Activated T-helper 17 cell treated with anti-CD3 and anti-CD28 coated beads, Interleukin-2, amount 50 U/mL, for 72 hours (primary cell): ENCODE results near the gene PPFIA1. TPM values are rescaled to one million over a fixed set of nuclear protein-coding genes. Genes with fewer than 3 reads are reported as not detected.
A peak's percentile ranks its signal among the peaks of the same experiment; 100 is the strongest.
"Not testable (repeated sequence)": the region's sequence is repeated elsewhere in the genome, so short reads cannot be mapped to it uniquely, and the experiment has no call there.

Experiments
- ATAC-seq: fragments of 150-1000 bp; cut with Tn5 transposase; replicated peaks from 2 replicates; pipeline ENCODE4 v1.10.0; 2021; ENCODE audit warnings: mild to moderate bottlenecking, moderate library complexity
- H3K27ac Mint-ChIP-seq: one replicate; pipeline ENCODE4 v1.8.0; 2022; ENCODE audit warnings: mixed read lengths
- H3K27me3 Mint-ChIP-seq: one replicate; pipeline ENCODE4 v1.8.0; 2022; ENCODE audit warnings: mixed read lengths
- H3K36me3 Mint-ChIP-seq: one replicate; pipeline ENCODE4 v1.8.0; 2022; ENCODE audit warnings: low read depth, mild to moderate bottlenecking, mixed read lengths
- H3K4me1 Mint-ChIP-seq: one replicate; pipeline ENCODE4 v1.8.0; 2022; ENCODE audit warnings: mixed read lengths
- H3K4me3 Mint-ChIP-seq: one replicate; pipeline ENCODE4 v1.8.0; 2022; ENCODE audit warnings: mild to moderate bottlenecking, mixed read lengths
- H3K9me3 Mint-ChIP-seq: one replicate; pipeline ENCODE4 v1.8.0; 2022; ENCODE audit warnings: mixed read lengths
- total RNA-seq, 2 donors: library from RNA; stranded (reverse); gene quantifications; one replicate each; pipeline ENCODE4 v1.2.3, GENCODE V29; 2022

Gene PPFIA1
- total RNA-seq, 2 donors from 2014 or later = 34.0 to 44.5 TPM

GRCh38 chr11:70268526-70268925 lies 2.0 kb upstream of the PPFIA1 start:
- ATAC-seq = no peak
- no peak overlapping the region for H3K27ac Mint-ChIP-seq
- H3K27me3 Mint-ChIP-seq = peaks cover 8% of the 10 kb centered on the region
- H3K9me3 Mint-ChIP-seq = no peaks in the 10 kb centered on the region
- no peak overlapping the region for H3K4me3 Mint-ChIP-seq
- H3K36me3 Mint-ChIP-seq = peaks cover 18% of the 10 kb centered on the region
- peaks cover 10% of the 10 kb centered on the region for H3K4me1 Mint-ChIP-seq

DNA sequence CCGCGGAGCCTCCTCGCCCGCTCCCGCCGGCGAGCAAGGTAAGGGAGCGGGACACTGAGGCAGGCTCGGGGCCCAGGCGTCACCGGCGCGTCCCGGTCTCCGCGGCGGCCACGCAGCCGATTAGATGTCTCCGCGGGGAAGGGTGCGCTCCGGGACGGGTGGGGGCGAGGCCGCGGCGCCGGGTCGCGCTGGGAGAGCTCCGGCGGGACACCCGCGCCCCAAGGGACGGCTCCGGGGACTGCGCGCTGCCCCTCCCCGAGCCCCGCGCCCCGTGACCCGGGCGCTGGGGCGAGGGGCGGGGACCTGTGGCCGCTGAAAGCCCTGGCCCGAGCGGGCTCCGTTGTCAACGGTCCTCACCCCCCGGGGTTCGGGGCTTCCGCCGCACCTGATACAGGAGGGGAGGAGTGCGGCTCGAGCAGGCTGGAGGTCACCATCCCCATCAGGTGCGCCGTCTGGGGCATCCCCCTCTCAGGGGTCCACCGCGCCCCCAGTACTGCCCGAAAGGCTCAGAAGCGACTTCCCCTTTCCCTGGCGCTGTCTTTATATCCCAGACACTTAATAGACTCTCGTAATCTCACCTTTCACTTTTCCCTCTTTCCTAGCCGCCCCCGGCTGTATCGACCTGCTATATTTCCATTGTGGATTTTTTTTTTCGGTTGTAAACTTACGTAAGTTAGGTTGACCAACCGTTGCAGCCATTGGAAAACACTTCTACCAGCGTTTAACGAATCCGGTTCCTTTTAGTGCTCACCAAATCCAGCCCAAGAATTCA lies 573 bp downstream of the PPFIA1 start:
- peaks cover 15% of the 10 kb centered on the region for H3K4me1 Mint-ChIP-seq
- peak; percentile 46 for ATAC-seq
- peak overlapping the region; percentile 85 for H3K27ac Mint-ChIP-seq
- H3K36me3 Mint-ChIP-seq = peaks cover 44% of the 10 kb centered on the region
- no peaks in the 10 kb centered on the region for H3K9me3 Mint-ChIP-seq
- H3K27me3 Mint-ChIP-seq = no peaks in the 10 kb centered on the region
- peak overlapping the region; percentile 91 for H3K4me3 Mint-ChIP-seq

DNA sequence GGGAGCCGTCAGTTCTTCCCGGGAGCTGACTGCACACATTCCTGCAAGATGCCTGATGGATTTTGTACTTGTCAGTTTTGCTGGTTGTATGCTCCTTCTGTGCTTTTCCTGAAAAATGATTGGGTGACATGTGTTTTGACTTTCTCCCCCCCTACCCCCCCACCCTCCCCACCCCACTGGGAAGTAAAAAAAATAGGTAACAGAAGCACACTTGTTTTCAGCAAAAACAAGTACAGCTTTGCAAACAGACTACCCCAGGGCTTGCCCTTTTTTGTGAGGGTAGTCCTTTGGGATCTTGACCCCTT lies 1.1 kb downstream of the PPFIA1 start:
- Mint-ChIP-seq H3K4me3 (peak overlapping the region; percentile 91), H3K27me3 (no peaks in the 10 kb centered on the region), H3K27ac (peak overlapping the region; percentile 85), H3K9me3 (no peaks in the 10 kb centered on the region), H3K4me1 (peaks cover 15% of the 10 kb centered on the region), H3K36me3 (peaks cover 49% of the 10 kb centered on the region)
- no peak for ATAC-seq

- Mint-ChIP-seq H3K4me1 (peaks cover 15% of the 10 kb centered on the region), H3K36me3 (peaks cover 53% of the 10 kb centered on the region), H3K27me3 (no peaks in the 10 kb centered on the region), H3K9me3 (no peaks in the 10 kb centered on the region), H3K4me3 (peak overlapping the region; percentile 91), H3K27ac (peak overlapping the region; percentile 85)
- ATAC-seq = no peak
These were observed 1.5 kb downstream of the PPFIA1 start for GRCh38 chr11:70272009-70272408.

GRCh38 chr11:70278994-70279393 lies 8.5 kb downstream of the PPFIA1 start:
- Mint-ChIP-seq H3K27ac (no peak overlapping the region), H3K9me3 (no peaks in the 10 kb centered on the region), H3K36me3 (peaks cover 92% of the 10 kb centered on the region), H3K4me1 (peaks cover 15% of the 10 kb centered on the region), H3K27me3 (no peaks in the 10 kb centered on the region), H3K4me3 (no peak overlapping the region)
- no peak for ATAC-seq

- H3K27ac Mint-ChIP-seq = no peak overlapping the region
- peaks cover 6% of the 10 kb centered on the region for H3K4me1 Mint-ChIP-seq
- no peaks in the 10 kb centered on the region for H3K9me3 Mint-ChIP-seq
- ATAC-seq = no peak
- H3K36me3 Mint-ChIP-seq = peaks cover 92% of the 10 kb centered on the region
- no peaks in the 10 kb centered on the region for H3K27me3 Mint-ChIP-seq
- H3K4me3 Mint-ChIP-seq = no peak overlapping the region
These were observed 10.7 kb downstream of the PPFIA1 start for GRCh38 chr11:70281156-70281609.

GRCh38 chr11:70282012-70282411 lies 11.5 kb downstream of the PPFIA1 start:
- peaks cover 92% of the 10 kb centered on the region for H3K36me3 Mint-ChIP-seq
- no peak overlapping the region for H3K27ac Mint-ChIP-seq
- H3K9me3 Mint-ChIP-seq = no peaks in the 10 kb centered on the region
- H3K4me3 Mint-ChIP-seq = no peak overlapping the region
- peaks cover 6% of the 10 kb centered on the region for H3K4me1 Mint-ChIP-seq
- H3K27me3 Mint-ChIP-seq = no peaks in the 10 kb centered on the region
- no peak for ATAC-seq

DNA sequence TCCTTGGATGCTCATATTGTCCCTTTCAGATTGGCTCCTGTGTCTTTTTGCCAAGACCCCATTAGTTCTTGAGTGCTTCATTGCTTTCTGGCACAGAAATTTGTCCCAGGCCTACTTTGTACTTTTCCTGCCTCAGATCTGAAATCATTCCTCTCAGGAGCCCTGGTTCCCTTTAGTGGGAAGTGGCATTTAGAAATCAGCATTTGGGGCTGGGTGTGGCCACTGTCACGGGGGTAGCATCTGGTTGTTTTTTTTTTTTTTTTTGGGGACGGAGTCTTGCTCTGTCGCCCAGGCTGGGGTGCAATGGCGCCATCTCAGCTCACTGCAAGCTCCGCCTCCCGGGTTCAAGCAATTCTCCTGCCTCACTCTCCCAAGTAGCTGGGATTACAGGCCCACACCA lies 18.2 kb downstream of the PPFIA1 start:
- H3K4me3 Mint-ChIP-seq = no peak overlapping the region
- H3K9me3 Mint-ChIP-seq = no peaks in the 10 kb centered on the region
- H3K27me3 Mint-ChIP-seq = no peaks in the 10 kb centered on the region
- H3K4me1 Mint-ChIP-seq = no peaks in the 10 kb centered on the region
- no peak for ATAC-seq
- H3K36me3 Mint-ChIP-seq = peaks cover 82% of the 10 kb centered on the region
- H3K27ac Mint-ChIP-seq = no peak overlapping the region

DNA sequence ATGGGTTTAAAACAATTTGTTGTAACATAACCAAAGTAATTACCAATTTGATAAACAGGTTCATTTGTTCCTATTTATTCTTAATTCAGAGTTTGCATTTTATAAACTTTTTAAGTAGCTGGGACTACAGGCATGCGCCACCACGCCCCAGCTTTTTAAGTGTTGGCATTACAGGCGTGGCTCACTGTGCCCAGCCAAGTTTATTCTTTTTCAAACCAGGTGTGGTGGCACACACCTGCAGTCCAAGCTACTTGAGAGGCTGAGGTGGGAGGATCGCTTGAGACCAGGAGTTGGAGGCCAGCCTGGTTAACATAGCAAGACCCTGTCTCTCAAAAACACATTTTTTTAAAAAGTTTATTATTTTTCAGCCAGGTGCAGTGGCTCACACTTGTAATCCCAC lies 19.1 kb downstream of the PPFIA1 start:
- H3K27ac Mint-ChIP-seq = no peak overlapping the region
- no peak overlapping the region for H3K4me3 Mint-ChIP-seq
- no peak for ATAC-seq
- peaks cover 80% of the 10 kb centered on the region for H3K36me3 Mint-ChIP-seq
- H3K4me1 Mint-ChIP-seq = no peaks in the 10 kb centered on the region
- no peaks in the 10 kb centered on the region for H3K9me3 Mint-ChIP-seq
- no peaks in the 10 kb centered on the region for H3K27me3 Mint-ChIP-seq

DNA sequence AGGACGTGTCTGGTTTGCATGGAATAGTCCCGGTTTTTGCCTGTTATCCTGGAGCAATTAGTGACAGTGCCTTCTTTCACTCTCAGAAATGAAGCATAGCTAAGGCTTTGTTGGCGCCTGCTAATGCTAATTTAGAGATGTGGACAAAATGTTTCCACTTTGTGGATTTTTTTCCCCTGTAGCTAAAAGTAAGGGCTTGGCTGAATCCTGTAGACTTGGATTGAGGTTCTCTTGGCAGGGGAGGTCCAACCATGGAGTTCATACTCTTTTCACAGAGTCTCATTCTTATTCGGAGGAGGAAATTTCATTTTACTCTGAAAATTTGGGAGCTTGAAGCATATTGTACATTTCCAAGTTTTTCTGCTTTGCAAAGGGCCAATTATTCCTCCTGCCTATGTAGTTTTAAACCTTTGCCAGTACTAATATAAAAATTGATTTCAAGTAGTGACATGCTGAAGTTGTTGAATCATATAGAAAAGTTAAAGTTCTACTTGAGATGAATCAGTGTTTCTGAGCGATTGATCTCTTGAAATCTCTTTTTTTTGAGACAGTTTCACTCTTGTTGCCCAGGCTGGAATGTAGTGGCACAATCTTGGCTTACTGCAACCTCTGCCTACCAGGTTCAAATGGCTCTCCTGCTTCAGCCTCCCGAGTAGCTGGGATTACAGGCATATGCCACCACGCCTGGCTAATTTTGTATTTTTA lies 20.0 kb downstream of the PPFIA1 start:
- Mint-ChIP-seq H3K4me1 (no peaks in the 10 kb centered on the region), H3K27ac (no peak overlapping the region), H3K9me3 (no peaks in the 10 kb centered on the region), H3K27me3 (no peaks in the 10 kb centered on the region), H3K4me3 (no peak overlapping the region), H3K36me3 (peaks cover 70% of the 10 kb centered on the region)
- ATAC-seq = no peak

DNA sequence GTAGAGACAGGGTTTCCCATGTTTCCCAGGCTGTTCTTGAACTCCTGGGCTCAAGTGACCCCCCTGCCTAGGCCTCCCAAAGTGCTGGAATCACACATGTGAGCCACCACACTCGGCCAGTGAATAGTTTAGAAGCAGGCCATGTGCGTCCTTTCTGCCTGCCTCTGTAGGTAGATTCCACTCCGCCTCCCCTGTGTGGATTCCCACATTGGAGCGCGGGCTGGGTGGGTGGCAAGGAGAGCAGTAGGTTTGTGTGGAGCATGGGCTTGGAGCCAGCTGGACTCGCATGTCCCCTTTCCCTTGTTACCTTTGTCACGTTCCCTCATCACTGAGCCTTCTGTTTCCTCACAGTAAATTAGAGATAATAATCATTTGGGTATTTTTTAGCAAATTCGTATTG lies 21.7 kb downstream of the PPFIA1 start:
- H3K4me1 Mint-ChIP-seq = peaks cover 1% of the 10 kb centered on the region
- no peak overlapping the region for H3K4me3 Mint-ChIP-seq
- H3K36me3 Mint-ChIP-seq = peaks cover 61% of the 10 kb centered on the region
- ATAC-seq = no peak
- no peak overlapping the region for H3K27ac Mint-ChIP-seq
- H3K9me3 Mint-ChIP-seq = no peaks in the 10 kb centered on the region
- H3K27me3 Mint-ChIP-seq = no peaks in the 10 kb centered on the region

- peaks cover 61% of the 10 kb centered on the region for H3K36me3 Mint-ChIP-seq
- no peak overlapping the region for H3K4me3 Mint-ChIP-seq
- H3K27me3 Mint-ChIP-seq = no peaks in the 10 kb centered on the region
- H3K9me3 Mint-ChIP-seq = no peaks in the 10 kb centered on the region
- no peak for ATAC-seq
- H3K4me1 Mint-ChIP-seq = peaks cover 6% of the 10 kb centered on the region
- no peak overlapping the region for H3K27ac Mint-ChIP-seq
These were observed 22.4 kb downstream of the PPFIA1 start for GRCh38 chr11:70292863-70293262.

DNA sequence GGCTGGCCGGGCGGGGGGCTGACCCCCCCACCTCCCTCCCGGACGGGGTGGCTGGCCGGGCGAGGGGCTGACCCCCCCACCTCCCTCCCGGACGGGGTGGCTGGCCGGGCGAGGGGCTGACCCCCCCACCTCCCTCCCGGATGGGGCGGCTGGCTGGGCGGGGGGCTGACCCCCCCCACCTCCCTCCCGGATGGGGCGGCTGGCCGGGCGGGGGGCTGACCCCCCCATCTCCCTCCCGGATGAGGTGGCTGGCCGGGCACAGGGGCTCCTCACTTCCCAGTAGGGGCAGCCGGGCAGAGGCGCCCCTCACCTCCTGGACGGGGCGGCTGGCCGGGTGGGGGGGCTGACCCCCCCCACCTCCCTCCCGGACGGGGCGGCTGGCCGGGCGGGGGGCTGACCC lies 24.7 kb downstream of the PPFIA1 start:
- H3K27me3 Mint-ChIP-seq, H3K4me3 Mint-ChIP-seq, H3K27ac Mint-ChIP-seq, H3K9me3 Mint-ChIP-seq, ATAC-seq: not testable (repeated sequence)
- peaks cover 71% of the 10 kb centered on the region for H3K36me3 Mint-ChIP-seq
- peaks cover 17% of the 10 kb centered on the region for H3K4me1 Mint-ChIP-seq

DNA sequence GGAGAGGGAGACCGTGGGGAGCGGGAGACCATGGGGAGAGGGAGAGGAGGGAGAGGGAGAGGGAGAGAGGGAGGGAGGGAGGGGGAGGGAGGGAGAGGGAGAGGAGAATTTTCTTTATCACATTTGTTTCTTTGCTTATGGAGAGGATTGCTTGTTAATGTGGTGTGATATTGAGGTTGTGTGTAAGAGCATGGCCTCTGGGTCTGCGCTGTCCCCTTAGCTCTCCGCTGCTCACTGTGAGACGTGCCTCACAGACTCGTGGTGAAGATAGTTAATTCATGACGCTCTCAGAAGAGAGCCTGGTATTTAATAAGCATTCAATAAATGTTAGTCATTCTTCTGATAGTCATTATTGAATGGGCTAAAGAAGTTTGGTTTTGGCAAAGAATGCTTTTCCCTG lies 26.2 kb downstream of the PPFIA1 start:
- Mint-ChIP-seq H3K4me3 (no peak overlapping the region), H3K4me1 (peaks cover 17% of the 10 kb centered on the region), H3K36me3 (peaks cover 63% of the 10 kb centered on the region), H3K27ac (peak overlapping the region; percentile 66), H3K27me3 (no peaks in the 10 kb centered on the region), H3K9me3 (no peaks in the 10 kb centered on the region)
- ATAC-seq = no peak

- no peaks in the 10 kb centered on the region for H3K9me3 Mint-ChIP-seq
- no peaks in the 10 kb centered on the region for H3K27me3 Mint-ChIP-seq
- H3K36me3 Mint-ChIP-seq = peaks cover 67% of the 10 kb centered on the region
- peak overlapping the region; percentile 66 for H3K27ac Mint-ChIP-seq
- peak; percentile 85 for ATAC-seq
- peaks cover 20% of the 10 kb centered on the region for H3K4me1 Mint-ChIP-seq
- no peak overlapping the region for H3K4me3 Mint-ChIP-seq
These were observed 26.9 kb downstream of the PPFIA1 start for GRCh38 chr11:70297341-70297740.
